ENCODE results near the gene CCND1.

CCND1 gene

GRCh38 chr11:69640995-69641581 lies at the start of gene CCND1:
CCND1 (plus strand) TSS chr11:69641156; CDS start chr11:69641314, 158 bp downstream.
- DNase-seq: no peak

- no peak for DNase-seq
Measured at GRCh38 chr11:69592986-69593650, 47.8 kb upstream of the CCND1 start.

GRCh38 chr11:69593851-69594250 lies 47.1 kb upstream of the CCND1 start:
- DNase-seq: no peak

GRCh38 chr11:69594481-69594880 lies 46.5 kb upstream of the CCND1 start:
- DNase-seq: no peak

GRCh38 chr11:69595805-69596665 lies 44.9 kb upstream of the CCND1 start:
- DNase-seq: no peak

- DNase-seq: no peak
Measured at GRCh38 chr11:69598147-69598546, 42.8 kb upstream of the CCND1 start.

- DNase-seq: no peak
Measured at GRCh38 chr11:69599502-69599901, 41.5 kb upstream of the CCND1 start.

- DNase-seq: no peak
Measured at GRCh38 chr11:69600001-69600400, 41.0 kb upstream of the CCND1 start.

- no peak for DNase-seq
Measured at GRCh38 chr11:69601011-69601975, 39.7 kb upstream of the CCND1 start.

- no peak for DNase-seq
Measured at GRCh38 chr11:69603111-69603836, 37.7 kb upstream of the CCND1 start.

GRCh38 chr11:69604055-69604454 lies 36.9 kb upstream of the CCND1 start:
- no peak for DNase-seq

GRCh38 chr11:69605737-69606526 lies 35.0 kb upstream of the CCND1 start:
- DNase-seq: no peak

GRCh38 chr11:69609351-69609750 lies 31.6 kb upstream of the CCND1 start:
- DNase-seq: no peak

- no peak for DNase-seq
Measured at GRCh38 chr11:69611548-69612526, 29.1 kb upstream of the CCND1 start.

GRCh38 chr11:69613594-69613993 lies 27.4 kb upstream of the CCND1 start:
- DNase-seq: no peak

GRCh38 chr11:69614085-69614484 lies 26.9 kb upstream of the CCND1 start:
- DNase-seq: no peak

GRCh38 chr11:69615545-69616278 lies 25.2 kb upstream of the CCND1 start:
- DNase-seq: no peak

GRCh38 chr11:69617220-69617619 lies 23.7 kb upstream of the CCND1 start:
- DNase-seq: no peak

- no peak for DNase-seq
Measured at GRCh38 chr11:69617682-69618081, 23.3 kb upstream of the CCND1 start.

All from activated CD4-positive, CD25-positive, alpha-beta regulatory T cell treated with anti-CD3 and anti-CD28 coated beads, Interleukin-2, amount 50 U/mL, for 72 hours (primary cell).